OCI-LY7 (cell line): Measurements from ENCODE around the gene CT45A7.
"Not testable (repeated sequence)": the region's sequence is repeated elsewhere in the genome, so short reads cannot be mapped to it uniquely, and the experiment has no call there.

Experiments
- CTCF ChIP-seq: fragments of 200-600 bp; sonication (generic); conservative IDR thresholded peaks from 2 replicates; pipeline ENCODE4 v1.5.1; 2014; ENCODE audit warnings: mild to moderate bottlenecking, antibody characterized with exemption, low read length, moderate library complexity, mixed read lengths
- EZH2phosphoT487 ChIP-seq: fragments of 200-600 bp; sonication (generic); IDR thresholded peaks from 2 replicates; pipeline ENCODE4 v1.6.1; 2018; ENCODE audit warnings: low read depth, borderline replicate concordance, mild to moderate bottlenecking, mixed run types, antibody characterized with exemption, low read length, moderate library complexity, mixed read lengths

- TF ChIP-seq CTCF, EZH2phosphoT487: not testable (repeated sequence)
These were observed at the start of gene CT45A7 for GRCh38 chrX:135837180-135837579.
